ENCODE data around the gene STAG2. TPM values are rescaled to one million over a fixed set of nuclear protein-coding genes. Genes with fewer than 3 reads are reported as not detected.

Gene STAG2
- total and polyA plus RNA-seq, 2 experiments from 2014 or later, result 16.5 to 70.9 TPM

DNA sequence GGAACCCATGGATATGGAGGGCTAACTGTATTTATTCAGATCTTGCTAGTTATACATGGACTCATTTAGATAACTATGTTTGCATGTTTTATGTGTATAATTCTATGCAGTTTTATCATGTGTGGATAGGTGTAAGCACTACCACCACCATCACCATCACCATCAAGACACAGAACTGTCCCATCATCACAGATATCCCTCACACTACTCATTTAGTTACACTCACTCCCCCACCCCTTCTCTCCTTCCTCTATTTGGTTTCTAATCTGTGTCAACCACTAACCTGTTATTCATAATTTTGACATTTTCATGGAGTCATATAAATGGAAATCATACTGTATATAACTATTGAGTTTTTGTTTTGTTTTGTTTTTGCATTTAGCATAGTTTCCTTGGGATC is 43.7 kb downstream of the STAG2 start:
- TF ChIP-seq, protein P1, sequence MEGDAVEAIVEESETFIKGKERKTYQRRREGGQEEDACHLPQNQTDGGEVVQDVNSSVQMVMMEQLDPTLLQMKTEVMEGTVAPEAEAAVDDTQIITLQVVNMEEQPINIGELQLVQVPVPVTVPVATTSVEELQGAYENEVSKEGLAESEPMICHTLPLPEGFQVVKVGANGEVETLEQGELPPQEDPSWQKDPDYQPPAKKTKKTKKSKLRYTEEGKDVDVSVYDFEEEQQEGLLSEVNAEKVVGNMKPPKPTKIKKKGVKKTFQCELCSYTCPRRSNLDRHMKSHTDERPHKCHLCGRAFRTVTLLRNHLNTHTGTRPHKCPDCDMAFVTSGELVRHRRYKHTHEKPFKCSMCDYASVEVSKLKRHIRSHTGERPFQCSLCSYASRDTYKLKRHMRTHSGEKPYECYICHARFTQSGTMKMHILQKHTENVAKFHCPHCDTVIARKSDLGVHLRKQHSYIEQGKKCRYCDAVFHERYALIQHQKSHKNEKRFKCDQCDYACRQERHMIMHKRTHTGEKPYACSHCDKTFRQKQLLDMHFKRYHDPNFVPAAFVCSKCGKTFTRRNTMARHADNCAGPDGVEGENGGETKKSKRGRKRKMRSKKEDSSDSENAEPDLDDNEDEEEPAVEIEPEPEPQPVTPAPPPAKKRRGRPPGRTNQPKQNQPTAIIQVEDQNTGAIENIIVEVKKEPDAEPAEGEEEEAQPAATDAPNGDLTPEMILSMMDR (IDR thresholded peaks at IDR 0.05; ENCODE audit: poor library complexity), result no peak
- TF ChIP-seq EZH2phosphoT487 (IDR thresholded peaks at IDR 0.05; ENCODE audit: low read depth, severe bottlenecking, unreplicated experiment) (no peak), EZH2 (IDR thresholded peaks at IDR 0.05; ENCODE audit: borderline replicate concordance) (no peak)
- Histone ChIP-seq H3K9me3 (ENCODE audit: low read depth) (no peaks in the 10 kb centered on the region), H3K4me1 (ENCODE audit: insufficient read depth) (no peaks in the 10 kb centered on the region), H3K79me2 (peaks cover 99% of the 10 kb centered on the region), H3K4me3 (no peak overlapping the region), H4K20me1 (ENCODE audit: insufficient read depth, poor library complexity, severe bottlenecking) (peaks cover 38% of the 10 kb centered on the region), H3K27ac (no peak overlapping the region), H3K36me3 (replicated peaks; ENCODE audit: insufficient read depth, low read depth) (no peaks in the 10 kb centered on the region), H3K9me2 (replicated peaks; ENCODE audit: insufficient read depth) (no peaks in the 10 kb centered on the region), H2AFZ (no peak overlapping the region), H3K27me3 (no peaks in the 10 kb centered on the region), H3K4me2 (no peak overlapping the region)
- no peak for DNase-seq (ENCODE audit: low spot score)

DNA sequence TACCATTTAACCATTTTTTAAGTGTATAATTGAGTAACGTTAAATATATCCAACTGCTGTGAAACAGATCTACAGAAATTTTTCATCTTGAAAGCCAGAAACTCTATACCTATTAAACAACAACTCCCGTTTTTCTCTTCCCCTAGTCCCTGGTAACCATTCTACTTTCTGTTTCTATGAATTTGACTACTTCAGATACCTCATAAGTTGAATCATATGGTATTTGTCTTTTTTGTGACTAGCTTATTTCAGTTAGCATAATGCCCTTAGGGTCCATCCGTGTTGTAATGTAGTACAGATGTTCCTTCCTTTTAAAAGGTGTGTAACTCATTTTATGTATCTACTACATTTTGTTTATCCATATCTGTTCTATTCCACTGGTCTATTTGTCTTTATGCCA is 48.7 kb downstream of the STAG2 start:
- Histone ChIP-seq H3K9me2 (replicated peaks; ENCODE audit: insufficient read depth) (no peaks in the 10 kb centered on the region), H3K4me1 (ENCODE audit: insufficient read depth) (no peaks in the 10 kb centered on the region), H2AFZ (no peak overlapping the region), H3K4me2 (no peak overlapping the region), H4K20me1 (ENCODE audit: insufficient read depth, poor library complexity, severe bottlenecking) (peaks cover 51% of the 10 kb centered on the region), H3K79me2 (peaks cover 96% of the 10 kb centered on the region), H3K27ac (no peak overlapping the region), H3K27me3 (no peaks in the 10 kb centered on the region), H3K4me3 (no peak overlapping the region), H3K36me3 (replicated peaks; ENCODE audit: insufficient read depth, low read depth) (no peaks in the 10 kb centered on the region), H3K9me3 (ENCODE audit: low read depth) (no peaks in the 10 kb centered on the region)
- 69% methylated on average over 3 of the region's 3 CpGs for WGBS (ENCODE audit: low lambda C conversion rate, missing lambda C conversion rate)
- DNase-seq (ENCODE audit: low spot score), result no peak
- TF ChIP-seq, protein P1 (IDR thresholded peaks at IDR 0.05; ENCODE audit: poor library complexity), result no peak
- TF ChIP-seq EZH2phosphoT487 (IDR thresholded peaks at IDR 0.05; ENCODE audit: low read depth, severe bottlenecking, unreplicated experiment), result no peak

DNA sequence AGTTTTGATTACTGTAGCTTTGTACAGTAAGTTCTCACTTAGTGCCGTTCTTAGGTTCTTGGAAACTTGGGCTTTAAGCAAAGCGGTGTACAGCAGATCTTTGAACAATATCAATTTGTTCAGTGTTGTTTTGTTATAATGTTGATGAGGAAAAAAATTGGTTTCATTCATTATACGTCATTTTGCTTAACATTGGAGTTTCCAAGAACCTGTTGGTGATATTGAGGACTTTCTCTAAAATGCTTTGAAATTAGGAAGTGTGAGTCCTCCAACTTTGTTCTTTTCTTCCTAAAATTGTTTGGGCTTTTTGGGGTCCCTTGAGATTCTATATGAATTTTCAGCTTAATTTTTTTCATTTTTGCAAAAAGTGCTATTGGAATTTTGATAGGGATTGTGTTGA is 49.1 kb downstream of the STAG2 start:
- Histone ChIP-seq H3K4me1 (ENCODE audit: insufficient read depth) (no peaks in the 10 kb centered on the region), H2AFZ (no peak overlapping the region), H3K79me2 (peaks cover 96% of the 10 kb centered on the region), H3K9me2 (replicated peaks; ENCODE audit: insufficient read depth) (no peaks in the 10 kb centered on the region), H3K4me3 (no peak overlapping the region), H3K27me3 (no peaks in the 10 kb centered on the region), H3K4me2 (no peak overlapping the region), H3K36me3 (replicated peaks; ENCODE audit: insufficient read depth, low read depth) (no peaks in the 10 kb centered on the region), H3K9me3 (ENCODE audit: low read depth) (no peaks in the 10 kb centered on the region), H4K20me1 (ENCODE audit: insufficient read depth, poor library complexity, severe bottlenecking) (peaks cover 51% of the 10 kb centered on the region), H3K27ac (no peak overlapping the region)
- 75% methylated on average over 3 of the region's 3 CpGs for WGBS (ENCODE audit: low lambda C conversion rate, missing lambda C conversion rate)
- DNase-seq (ENCODE audit: low spot score), result no peak
- TF ChIP-seq, protein P1 (IDR thresholded peaks at IDR 0.05; ENCODE audit: poor library complexity), result no peak

- Histone ChIP-seq H3K9me2 (replicated peaks; ENCODE audit: insufficient read depth) (no peaks in the 10 kb centered on the region), H4K20me1 (ENCODE audit: insufficient read depth, poor library complexity, severe bottlenecking) (peaks cover 71% of the 10 kb centered on the region), H3K4me1 (ENCODE audit: insufficient read depth) (no peaks in the 10 kb centered on the region), H3K36me3 (replicated peaks; ENCODE audit: insufficient read depth, low read depth) (no peaks in the 10 kb centered on the region), H3K9me3 (ENCODE audit: low read depth) (no peaks in the 10 kb centered on the region), H3K27ac (no peak overlapping the region), H3K4me2 (no peak overlapping the region), H3K27me3 (no peaks in the 10 kb centered on the region), H2AFZ (no peak overlapping the region), H3K79me2 (peaks cover 97% of the 10 kb centered on the region), H3K4me3 (no peak overlapping the region)
- 86% methylated on average over 1 of the region's 1 CpG for WGBS (ENCODE audit: low lambda C conversion rate, missing lambda C conversion rate)
- TF ChIP-seq, protein P1 (IDR thresholded peaks at IDR 0.05; ENCODE audit: poor library complexity), result no peak
- no peak for TF ChIP-seq EZH2 (IDR thresholded peaks at IDR 0.05; ENCODE audit: borderline replicate concordance)
- no peak for TF ChIP-seq EZH2phosphoT487 (IDR thresholded peaks at IDR 0.05; ENCODE audit: low read depth, severe bottlenecking, unreplicated experiment)
- DNase-seq (ENCODE audit: low spot score), result no peak
These were observed 54.2 kb downstream of the STAG2 start for GRCh38 chrX:124015721-124016120.
